ENCODE measurements around the gene ABHD17A.
A peak's percentile ranks its signal among the peaks of the same experiment; 100 is the strongest.

The ABHD17A gene

DNA sequence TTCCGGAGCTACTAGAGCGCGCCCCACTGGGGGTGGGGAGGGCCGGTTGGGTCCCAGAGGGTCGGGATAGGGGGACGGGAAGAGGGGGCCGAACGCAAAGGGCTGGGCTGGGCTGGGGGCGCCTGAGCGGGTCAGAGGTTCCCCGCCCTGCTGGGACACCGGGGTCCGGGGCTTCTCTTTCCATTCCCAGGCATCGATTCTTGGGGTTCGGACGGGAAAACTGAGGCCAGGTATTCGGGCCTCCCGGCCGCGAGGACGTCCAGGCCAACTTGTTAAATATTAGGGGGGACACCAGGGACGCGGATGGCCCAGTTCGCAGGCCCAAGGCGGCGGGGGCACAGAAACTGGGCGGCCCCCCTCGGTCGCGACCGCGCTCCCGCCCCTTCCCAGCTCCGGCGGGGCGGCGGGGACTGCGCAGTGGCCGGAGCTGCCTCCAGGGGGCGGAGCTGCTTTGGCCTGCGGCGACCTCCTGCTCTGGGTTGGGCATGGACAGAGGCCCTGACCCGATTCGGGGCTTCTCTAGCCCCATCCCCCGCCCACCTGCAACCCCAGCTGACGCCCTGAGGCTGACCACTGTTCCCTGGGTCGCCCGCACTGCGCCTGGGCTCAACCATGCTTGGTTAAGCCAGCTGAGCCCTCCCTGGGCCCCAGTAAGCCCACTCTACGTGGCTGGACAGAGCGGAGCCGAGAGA lies 20.7 kb downstream of the ABHD17A start:
- DNase-seq: peak in 47 of 58 donors; percentile 19 to 69 (median 49)

GRCh38 chr19:1863638-1864479 lies 21.4 kb downstream of the ABHD17A start:
- DNase-seq: peak; percentile 54 to 96 (median 85)

- no peak for DNase-seq
Measured at GRCh38 chr19:1863328-1863637, 22.0 kb downstream of the ABHD17A start, which contains the start of gene KLF16. Gene KLF16 (minus strand): TSS chr19:1863579. CDS start chr19:1863497, 82 bp downstream.

DNA sequence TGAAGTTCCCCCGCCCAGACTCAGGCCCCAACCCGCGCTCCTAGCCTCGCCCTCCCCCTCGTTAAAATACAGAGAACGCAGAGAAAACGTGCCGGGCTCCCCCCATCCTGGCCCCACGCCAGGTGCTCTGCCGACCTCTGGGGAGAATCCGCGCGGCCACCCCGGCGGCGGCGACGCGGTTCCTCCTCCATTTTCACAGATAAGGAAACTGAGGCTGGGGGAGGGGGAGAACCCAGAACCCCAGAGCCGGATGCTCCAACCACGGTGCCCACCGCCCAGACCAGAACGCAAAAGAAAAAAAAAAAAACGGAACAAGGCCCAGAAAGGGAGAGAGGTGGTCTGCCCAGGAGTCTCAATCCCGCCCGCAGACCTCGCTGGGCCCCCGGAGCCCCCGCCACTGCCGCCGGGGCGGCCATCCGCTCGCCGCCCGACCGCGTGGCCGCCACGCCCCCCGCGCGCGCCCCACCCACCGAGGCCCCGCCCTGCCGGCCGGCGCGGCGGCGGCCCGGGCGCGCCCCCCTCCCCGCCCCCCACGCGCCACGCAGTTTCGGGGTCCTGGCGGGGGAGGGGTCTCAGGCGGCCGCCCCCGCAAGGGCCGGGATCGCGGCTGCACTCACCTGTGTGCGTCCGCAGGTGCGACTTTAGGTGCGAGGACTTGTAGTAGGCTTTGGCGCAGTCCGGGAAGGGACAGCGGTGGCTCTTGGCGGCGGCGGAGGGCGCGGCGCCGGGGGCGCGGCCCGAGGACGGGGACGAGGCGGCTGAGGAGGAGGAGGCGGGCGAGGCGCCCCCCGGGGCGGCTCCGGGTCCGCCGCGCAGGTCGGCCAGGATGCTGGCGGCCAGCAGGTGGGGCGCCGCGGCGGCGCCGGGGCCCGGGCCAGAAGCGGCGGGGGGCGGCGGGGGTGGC lies 22.6 kb downstream of the ABHD17A start:
- no peak for DNase-seq

DNA sequence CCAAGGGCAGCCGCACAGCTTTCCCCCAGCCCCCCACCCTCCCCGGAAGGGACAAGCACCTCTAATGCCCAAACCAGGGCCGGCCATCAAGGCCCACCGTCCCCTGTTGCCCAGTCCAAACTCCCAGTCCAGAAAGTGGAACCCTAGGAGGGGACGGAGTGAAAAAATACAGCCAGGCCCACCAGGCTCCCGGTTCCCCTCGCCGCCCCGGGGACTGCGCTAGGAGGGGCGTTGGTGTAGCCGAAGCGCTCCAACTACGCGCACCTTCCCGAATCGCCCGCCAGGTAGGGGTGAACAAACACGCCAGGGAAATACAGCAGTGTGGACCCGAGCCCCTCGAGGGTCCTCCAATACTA lies 23.2 kb downstream of the ABHD17A start:
- no peak for DNase-seq

DNA sequence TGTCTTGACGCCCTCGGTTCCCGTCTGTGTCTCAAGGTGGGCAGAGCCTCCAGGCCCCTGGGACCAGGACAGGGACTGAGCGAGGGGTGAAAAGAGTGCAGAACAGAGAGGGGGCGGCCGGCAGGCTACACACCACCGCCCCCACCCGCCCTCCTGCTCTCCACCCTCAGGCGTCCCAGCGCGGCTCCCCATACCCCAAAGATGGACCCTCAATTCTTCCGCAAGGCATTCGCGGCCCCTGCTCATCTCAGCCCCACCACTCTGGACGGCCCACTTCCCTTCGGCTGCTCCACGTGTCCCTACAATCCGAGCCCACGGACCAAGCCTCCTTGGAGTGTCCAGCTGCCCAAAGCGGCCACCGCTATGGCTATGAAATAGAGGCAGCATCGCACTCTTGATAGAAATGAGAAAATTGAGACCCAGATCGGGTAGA lies 23.7 kb downstream of the ABHD17A start:
- DNase-seq: no peak

DNA sequence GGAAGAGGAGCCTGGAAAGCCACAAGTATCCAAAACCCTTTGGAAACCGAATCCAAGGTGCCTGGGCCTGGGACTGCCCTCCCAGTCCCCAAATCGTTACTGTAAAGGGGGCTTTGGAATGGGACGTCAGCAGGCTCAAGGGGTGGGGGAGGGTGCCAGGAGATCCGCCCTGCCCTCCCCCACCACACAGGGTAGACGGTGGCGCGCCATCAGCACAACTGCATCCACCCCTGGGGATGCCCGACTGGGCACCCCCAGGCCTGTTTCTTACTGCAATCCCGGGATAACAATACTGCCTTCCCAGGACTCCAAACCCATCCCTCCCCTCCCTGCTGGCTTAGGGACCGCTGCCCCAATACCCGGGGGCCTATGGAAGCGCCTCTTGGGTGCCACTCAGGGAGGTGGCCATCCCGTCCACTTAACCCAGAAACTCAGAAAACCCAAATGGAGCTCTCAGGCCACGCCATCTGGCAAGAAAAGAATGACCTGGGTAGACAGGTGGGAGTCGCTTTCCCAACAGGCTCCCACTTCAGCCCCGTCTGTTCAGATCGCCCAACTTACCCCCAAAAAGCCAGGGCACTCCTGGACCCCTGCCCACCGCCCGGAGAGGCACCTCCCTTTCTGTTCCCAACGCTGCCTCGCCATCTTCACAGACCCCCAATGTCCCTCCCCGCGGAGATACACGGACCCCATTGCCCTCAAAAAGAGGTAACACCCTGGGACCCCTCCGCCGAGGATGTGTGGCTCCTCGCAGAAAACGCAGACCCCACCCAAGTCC lies 24.3 kb downstream of the ABHD17A start:
- DNase-seq: no peak

- DNase-seq: peak in 50 of 58 donors; percentile 11 to 82 (median 56)
Measured at GRCh38 chr19:1860042-1860775, 25.1 kb downstream of the ABHD17A start.

GRCh38 chr19:1859331-1859781 lies 25.9 kb downstream of the ABHD17A start:
- peak in 1 of 58 donors; percentile 30 for DNase-seq

- DNase-seq: no peak
Measured at GRCh38 chr19:1858412-1859081, 26.7 kb downstream of the ABHD17A start.

GRCh38 chr19:1857648-1858326 lies 27.5 kb downstream of the ABHD17A start:
- DNase-seq: no peak

DNA sequence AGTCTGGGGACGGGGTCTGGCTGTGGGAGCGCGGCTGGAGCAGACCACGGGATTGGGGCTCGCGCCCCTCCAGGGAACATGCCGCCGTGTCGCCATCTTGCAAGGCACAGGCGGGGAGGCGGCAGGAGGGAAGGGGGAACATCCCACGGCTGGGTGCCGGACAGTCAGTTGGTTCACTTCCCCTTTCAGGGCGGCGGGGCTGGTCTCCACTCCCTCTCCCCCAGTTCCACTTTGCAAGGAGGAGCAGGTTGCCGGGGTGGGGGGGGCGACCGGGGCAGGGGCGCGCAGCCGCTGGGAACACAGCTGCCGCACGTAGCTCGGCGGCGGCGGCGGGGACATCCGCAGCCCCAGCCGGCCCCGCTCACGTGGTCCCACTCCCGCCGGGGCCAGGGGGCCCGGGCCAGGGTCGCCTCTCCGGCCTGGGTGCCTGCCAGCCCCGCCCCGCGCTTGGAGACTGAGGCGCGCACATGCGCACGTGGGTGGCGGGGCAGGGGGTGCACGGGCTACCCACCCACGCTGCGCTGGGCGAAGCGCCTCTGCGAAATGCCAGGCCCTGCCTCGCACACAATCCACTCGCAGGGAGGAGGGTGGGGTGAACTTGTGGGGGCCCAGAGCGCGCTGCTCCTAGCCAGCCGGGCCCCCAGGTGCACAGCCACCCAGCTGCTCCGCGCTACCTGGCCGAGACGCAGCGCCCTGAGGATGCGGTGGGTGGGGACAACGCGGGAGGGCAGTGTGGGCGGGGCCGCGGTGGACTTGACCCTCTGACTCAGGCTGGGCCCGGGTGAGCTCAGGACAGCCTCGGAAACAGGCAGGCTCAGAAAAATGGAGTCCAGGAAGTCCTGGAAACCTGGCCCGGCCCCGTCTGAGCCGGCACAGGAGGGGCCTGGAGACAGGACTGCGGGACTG lies 28.3 kb downstream of the ABHD17A start:
- DNase-seq: peak in 30 of 58 donors; percentile 20 to 60 (median 40)

- no peak for DNase-seq
Measured at GRCh38 chr19:1856345-1856697, 29.0 kb downstream of the ABHD17A start.

- no peak for DNase-seq
Measured at GRCh38 chr19:1855828-1856255, 29.5 kb downstream of the ABHD17A start.

DNA sequence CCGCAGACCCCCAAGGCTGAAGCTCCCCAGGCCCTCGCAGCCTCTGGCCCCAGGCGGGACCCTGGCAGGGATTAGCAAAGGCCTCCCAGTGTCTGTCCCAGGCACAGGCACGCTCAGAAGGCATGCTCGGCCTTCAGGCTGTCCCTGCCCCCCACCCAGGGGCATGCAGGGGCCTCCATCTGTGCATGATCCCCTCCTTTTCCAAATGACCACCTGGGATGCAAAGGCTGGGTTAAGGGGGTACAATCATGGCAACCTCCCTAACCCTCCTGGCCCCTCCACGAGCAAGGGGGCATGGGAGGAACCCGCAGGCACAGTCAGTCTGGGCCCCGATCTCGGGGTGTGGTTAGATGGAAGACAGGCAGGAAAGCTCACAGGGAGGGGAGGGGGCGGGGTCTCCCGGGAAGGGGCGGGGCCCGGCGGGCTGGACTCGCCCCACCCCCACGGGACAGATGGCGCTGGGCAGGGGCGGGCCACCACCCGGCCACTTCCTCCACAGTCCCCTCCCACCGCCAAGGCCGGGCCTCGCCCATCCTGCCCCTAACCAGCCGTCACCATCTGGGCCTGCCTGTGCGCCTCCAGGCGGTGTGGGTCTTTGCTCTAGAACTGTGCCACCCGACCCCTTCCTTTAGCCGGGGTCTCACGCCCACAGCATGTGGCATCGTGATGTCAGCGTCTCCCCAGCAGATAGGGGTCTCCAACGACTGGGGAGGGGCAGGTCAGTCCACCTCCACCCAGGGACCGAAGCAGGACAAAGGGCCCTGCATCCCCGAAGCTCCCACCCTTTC lies 30.1 kb downstream of the ABHD17A start:
- peak in 50 of 58 donors; percentile 17 to 80 (median 61) for DNase-seq

GRCh38 chr19:1854542-1855039 lies 30.7 kb downstream of the ABHD17A start:
- no peak for DNase-seq

Data from anterior cingulate cortex (tissue), 58 donors.